Stimulated activated naive CD4-positive, alpha-beta T cell treated with Interleukin-2 at 50 U/mL for 16 hours (primary cell): ENCODE measurements around the gene MAP6D1.
A peak's percentile ranks its signal among the peaks of the same experiment; 100 is the strongest.
"Not testable (repeated sequence)": the region's sequence is repeated elsewhere in the genome, so short reads cannot be mapped to it uniquely, and the experiment has no call there.

Experiments
- DNase-seq: peaks from one replicate; lab custom pipeline; 2025; lab: John Stamatoyannopoulos, UW

Gene MAP6D1

GRCh38 chr3:183799461-183799860, 25.9 kb downstream of the MAP6D1 start:
- no peak for DNase-seq

- DNase-seq, result no peak
Measured at GRCh38 chr3:183797996-183798395, 27.4 kb downstream of the MAP6D1 start.

- no peak for DNase-seq
Measured at GRCh38 chr3:183796372-183796771, 29.0 kb downstream of the MAP6D1 start.

GRCh38 chr3:183794452-183794851, 30.9 kb downstream of the MAP6D1 start:
- no peak for DNase-seq

GRCh38 chr3:183792976-183793375, 32.4 kb downstream of the MAP6D1 start:
- no peak for DNase-seq

- DNase-seq, result no peak
Measured at GRCh38 chr3:183790700-183791099, 34.7 kb downstream of the MAP6D1 start.

- no peak for DNase-seq
Measured at GRCh38 chr3:183789826-183790225, 35.6 kb downstream of the MAP6D1 start.

GRCh38 chr3:183784503-183784902, 40.9 kb downstream of the MAP6D1 start:
- DNase-seq, result not testable (repeated sequence)

- no peak for DNase-seq
Measured at GRCh38 chr3:183782576-183783276, 42.7 kb downstream of the MAP6D1 start.

GRCh38 chr3:183781246-183781645, 44.1 kb downstream of the MAP6D1 start:
- no peak for DNase-seq

- no peak for DNase-seq
Measured at GRCh38 chr3:183779896-183780465, 45.4 kb downstream of the MAP6D1 start.

GRCh38 chr3:183777016-183777618, 48.3 kb downstream of the MAP6D1 start:
- DNase-seq, result no peak

GRCh38 chr3:183776451-183776850, 48.9 kb downstream of the MAP6D1 start:
- not testable (repeated sequence) for DNase-seq

- no peak for DNase-seq
Measured at GRCh38 chr3:183775781-183776180, 49.6 kb downstream of the MAP6D1 start.

- no peak for DNase-seq
Measured at GRCh38 chr3:183774631-183775030, 50.7 kb downstream of the MAP6D1 start.

- DNase-seq, result no peak
Measured at GRCh38 chr3:183769453-183769852, 55.9 kb downstream of the MAP6D1 start.

GRCh38 chr3:183768114-183768513, 57.3 kb downstream of the MAP6D1 start:
- no peak for DNase-seq

- DNase-seq, result peak; percentile 65
Measured at GRCh38 chr3:183766745-183767606, 58.4 kb downstream of the MAP6D1 start.

GRCh38 chr3:183766107-183766506, 59.3 kb downstream of the MAP6D1 start:
- no peak for DNase-seq
